Stimulated activated CD4-positive, alpha-beta T cell treated with anti-CD3 and anti-CD28 coated beads, Interleukin-2, amount 100 ng/mL, for 4 hours (primary cell): ENCODE measurements around the gene RNF145.

Source experiments
- DNase-seq: peaks from one replicate; pipeline ENCODE4 v3.0.0-alpha.2; 2020; ENCODE audit warnings: low read depth

The RNF145 gene

DNA sequence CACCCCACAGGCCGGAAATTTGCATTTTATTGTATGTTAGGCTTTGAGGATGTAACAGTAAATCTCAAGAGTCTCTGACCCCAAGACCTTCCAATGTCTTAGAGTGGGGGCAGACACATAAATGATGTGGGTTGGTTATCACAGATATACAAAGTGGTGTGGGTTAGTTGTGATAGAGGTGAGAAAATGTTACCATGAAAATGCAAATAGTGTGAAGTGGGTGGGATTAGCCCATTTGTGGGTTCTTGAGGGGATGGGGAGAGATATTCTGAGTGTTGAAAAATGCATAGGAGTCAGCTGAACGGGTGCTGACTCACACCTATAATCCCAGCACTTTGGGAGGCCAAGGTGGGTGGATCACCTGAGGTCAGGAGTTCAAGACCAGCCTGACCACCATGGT is 7.9 kb upstream of the RNF145 start:
- DNase-seq = no peak

GRCh38 chr5:159216454-159216853 is 7.1 kb upstream of the RNF145 start:
- no peak for DNase-seq

DNA sequence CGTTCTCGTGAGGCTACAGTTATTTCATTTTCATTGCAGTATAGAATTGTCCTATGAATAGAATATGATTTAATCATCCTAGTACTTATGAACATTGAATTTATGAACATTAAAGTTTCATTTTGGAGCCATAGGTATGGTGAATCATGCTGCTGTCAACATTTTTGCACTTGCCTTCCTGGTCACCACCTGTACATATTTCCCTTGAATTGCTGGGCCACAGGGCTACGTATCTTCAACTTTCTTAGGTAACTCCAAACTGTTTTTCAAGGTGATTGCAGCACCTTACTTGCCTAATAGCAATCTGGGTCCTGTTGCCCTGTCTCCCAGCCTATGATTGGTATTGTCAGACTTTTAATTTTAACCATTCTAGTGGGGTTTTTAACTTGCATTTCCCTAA is 6.5 kb upstream of the RNF145 start:
- DNase-seq = no peak

- no peak for DNase-seq
These were observed 5.3 kb upstream of the RNF145 start for GRCh38 chr5:159214486-159215271.

DNA sequence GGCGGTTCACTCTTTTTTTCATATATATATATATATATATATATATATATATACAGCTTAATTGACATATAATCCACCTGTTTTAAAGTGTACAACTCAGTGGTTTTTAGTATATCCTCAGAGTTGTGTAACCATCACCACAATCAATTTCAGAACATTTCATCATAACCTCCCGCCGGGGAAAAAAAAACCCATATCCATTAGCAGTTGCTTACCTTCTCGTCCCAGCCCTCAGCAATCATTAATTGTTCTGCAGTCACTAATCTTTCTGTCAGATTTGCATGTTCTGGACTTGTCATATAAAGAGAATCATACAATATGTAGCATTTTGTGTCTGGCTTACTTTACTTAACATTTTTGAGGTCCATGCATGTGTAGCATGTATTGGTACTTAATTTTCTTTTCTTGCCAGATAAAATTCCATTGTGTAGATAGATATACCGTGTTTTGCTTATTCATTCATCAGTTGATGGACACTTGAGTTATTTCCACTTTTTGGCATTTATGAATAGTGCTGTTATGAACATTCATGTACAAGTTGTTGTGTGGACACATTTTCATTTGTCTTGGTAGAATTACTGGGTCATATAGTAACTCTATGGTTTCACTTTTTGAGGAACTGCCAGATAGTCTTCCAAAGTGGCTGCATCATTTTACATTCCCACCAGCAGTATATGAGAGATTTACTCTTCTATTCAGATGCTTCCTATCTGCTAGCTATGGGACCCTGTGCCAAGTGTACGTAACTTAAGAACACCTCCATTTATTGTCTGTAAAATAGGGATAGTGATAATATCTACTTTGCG is 3.5 kb upstream of the RNF145 start:
- DNase-seq = no peak

GRCh38 chr5:159211729-159212174 is 2.4 kb upstream of the RNF145 start:
- no peak for DNase-seq

DNA sequence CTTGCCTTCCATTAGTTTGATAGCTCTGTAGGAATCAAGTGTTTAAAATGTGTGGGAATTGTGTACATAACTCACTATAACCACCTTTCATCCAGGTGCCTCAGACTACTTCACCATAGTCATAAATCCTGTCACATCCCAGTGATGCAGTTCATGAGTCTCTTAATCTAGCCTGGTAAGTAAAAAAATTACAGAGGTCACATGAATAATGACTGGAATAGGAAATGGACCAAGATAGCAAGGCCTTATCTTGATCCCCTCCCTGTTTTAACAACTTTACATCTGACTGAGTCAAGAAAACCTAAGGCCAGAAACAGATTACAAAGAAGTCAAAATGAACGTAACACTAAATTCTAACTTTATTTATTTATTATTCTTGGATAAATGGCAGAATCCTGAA is 1.5 kb upstream of the RNF145 start:
- DNase-seq = no peak

DNA sequence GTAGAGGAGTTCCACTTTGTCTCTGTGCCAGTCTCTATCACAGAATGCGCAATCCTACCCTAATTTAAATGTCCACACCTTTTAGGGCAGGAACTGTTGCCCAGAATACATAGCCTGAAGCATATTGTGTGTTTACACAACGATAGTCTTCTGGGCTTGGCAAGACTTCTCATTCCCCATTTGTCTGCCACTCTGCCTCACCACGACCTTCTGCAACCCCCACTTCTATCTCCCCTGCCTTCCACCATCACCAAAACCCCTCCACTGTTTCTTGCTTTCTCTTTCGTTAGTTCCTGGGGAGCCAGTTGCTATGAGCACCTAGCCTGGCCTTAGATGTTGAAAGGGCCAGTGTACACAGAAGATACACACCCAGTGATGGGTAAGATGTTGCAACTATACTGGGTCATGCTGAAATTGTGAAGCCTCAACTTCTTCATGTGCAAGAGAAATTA is 883 bp upstream of the RNF145 start:
- no peak for DNase-seq

GRCh38 chr5:159208514-159209437 is 577 bp downstream of the RNF145 start:
- DNase-seq = no peak

- peak; percentile 72 for DNase-seq
These were observed 1.5 kb downstream of the RNF145 start for GRCh38 chr5:159207686-159208513.

- no peak for DNase-seq
These were observed 2.1 kb downstream of the RNF145 start for GRCh38 chr5:159207222-159207685.

GRCh38 chr5:159206818-159207217 is 2.5 kb downstream of the RNF145 start:
- DNase-seq = no peak

DNA sequence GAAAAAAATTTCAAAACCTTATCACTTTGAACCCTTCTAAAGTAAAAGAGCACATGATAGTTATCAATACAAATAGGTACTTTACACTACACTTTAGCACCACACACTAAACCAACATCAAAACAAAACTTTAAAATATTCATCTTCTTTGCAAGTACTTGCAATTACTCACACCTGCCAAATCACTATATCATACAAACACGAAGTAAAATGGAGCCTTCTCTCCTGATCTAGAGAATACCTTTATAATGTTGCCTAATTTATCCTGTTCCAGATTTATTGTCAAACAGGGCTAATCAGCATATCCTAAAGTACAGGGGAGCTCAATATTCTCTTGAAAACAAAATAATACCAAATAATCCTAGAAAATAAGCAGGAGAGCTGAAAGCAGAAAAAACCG is 3.0 kb downstream of the RNF145 start:
- no peak for DNase-seq

DNA sequence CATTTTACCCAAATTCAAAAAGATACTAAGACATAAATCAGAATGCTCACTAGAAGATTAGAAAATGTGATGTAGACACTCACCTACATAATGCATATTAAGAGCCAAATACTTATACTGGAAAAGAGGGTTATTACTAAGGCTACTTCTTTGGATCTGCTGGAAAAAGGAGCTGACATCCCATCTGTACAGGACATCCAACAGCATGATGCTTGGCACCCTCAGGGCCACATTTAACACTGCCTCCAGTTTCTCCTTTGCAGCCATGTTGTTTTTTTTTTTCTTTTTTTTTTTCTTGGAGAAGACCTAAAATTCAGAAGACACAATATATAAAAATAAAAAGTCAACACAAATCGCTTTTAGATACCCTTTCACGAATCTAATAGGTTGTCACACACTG is 6.0 kb downstream of the RNF145 start:
- DNase-seq = no peak

DNA sequence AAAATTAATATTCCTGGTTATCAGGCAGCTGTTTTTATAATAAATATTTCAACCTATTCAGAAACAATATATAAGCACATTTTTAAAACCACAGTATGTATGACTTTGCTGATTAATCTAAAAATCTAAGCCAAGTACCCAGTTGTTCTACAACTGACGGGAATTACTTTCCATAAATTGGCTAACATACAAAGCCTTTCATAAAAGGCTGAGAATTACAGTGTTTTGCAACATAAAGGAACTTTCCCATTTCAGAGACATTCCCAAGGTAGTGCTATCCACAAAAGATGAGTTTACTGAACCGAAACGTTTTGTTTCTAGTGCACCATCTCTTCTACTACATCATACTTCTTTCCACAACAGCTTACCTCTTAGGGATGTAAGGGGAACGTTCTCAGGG is 7.2 kb downstream of the RNF145 start:
- DNase-seq = no peak

- DNase-seq = no peak
These were observed 9.6 kb downstream of the RNF145 start for GRCh38 chr5:159199780-159200179.

GRCh38 chr5:159199225-159199624 is 10.1 kb downstream of the RNF145 start:
- no peak for DNase-seq

DNA sequence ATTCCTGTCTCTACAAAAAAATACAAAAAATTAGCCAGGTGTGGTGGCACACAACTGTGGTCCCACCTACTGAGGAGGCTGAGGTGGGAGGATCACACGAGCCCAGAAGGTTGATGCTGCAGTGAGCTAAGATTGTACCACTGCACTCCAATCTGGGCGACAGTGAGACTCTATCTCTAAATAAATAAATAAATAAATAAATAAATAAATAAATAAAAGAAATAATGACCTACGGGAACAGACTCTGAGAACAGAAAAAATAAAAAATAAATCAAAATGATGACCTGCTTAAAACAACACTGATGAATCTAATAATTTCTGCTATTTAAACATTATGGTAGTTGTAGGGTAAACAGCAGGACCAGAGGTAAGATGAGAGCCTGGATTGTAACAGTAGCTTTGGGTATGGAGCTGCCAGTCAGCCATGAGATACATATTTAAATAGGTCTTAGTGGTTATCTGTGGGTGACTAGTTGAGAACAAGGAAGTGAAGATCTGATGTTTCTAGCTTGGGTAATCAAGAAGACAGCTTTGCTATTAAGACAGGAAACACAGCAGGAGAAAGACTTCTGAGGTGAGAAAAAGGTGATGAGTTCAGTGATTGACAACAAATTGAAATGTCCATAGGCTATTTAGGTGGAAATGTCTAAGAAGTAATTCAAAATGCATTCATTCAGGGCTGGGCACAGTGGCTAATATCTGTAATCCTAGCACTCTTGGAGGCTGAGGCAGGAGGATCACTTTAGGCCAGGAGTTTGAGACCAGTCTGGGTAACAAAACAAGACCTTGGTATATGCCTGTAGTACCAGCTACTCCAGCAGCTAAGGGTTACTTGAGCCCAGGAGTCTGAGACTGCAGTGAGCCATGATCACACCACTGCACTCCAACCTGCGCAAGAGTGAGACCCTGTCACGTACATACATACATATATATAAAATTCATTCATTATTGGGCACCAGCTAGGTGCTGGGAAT is 11.0 kb downstream of the RNF145 start:
- no peak for DNase-seq

- DNase-seq = no peak
These were observed 13.6 kb downstream of the RNF145 start for GRCh38 chr5:159195775-159196174.

- DNase-seq = no peak
These were observed 19.2 kb downstream of the RNF145 start for GRCh38 chr5:159190170-159190569.
